HG03469 (cell line): ENCODE data around the gene CHD9.
"Not testable (repeated sequence)": the region's sequence is repeated elsewhere in the genome, so short reads cannot be mapped to it uniquely, and the experiment has no call there.

Experiments
- ATAC-seq: cut with Tn5 transposase; IDR thresholded peaks from one replicate; pipeline ENCODE4 v1.9.1; 2021; ENCODE audit warnings: mild to moderate bottlenecking, moderate library complexity, moderate number of reproducible peaks; ENCODE audit not compliant: unreplicated experiment

Gene CHD9

GRCh38 chr16:53054670-53055485 lies at the start of gene CHD9:
Gene CHD9 (plus strand): TSS chr16:53054991. CDS start chr16:53156090, 101,099 bp downstream.
- ATAC-seq = peak; percentile 67

- no peak for ATAC-seq
These were observed 47.7 kb upstream of the CHD9 start for GRCh38 chr16:53007095-53007494.

GRCh38 chr16:53014287-53014686 lies 40.5 kb upstream of the CHD9 start:
- no peak for ATAC-seq

GRCh38 chr16:53018834-53019416 lies 35.9 kb upstream of the CHD9 start:
- no peak for ATAC-seq

GRCh38 chr16:53022374-53022773 lies 32.4 kb upstream of the CHD9 start:
- ATAC-seq = no peak

GRCh38 chr16:53024045-53024444 lies 30.7 kb upstream of the CHD9 start:
- no peak for ATAC-seq

GRCh38 chr16:53029971-53030370 lies 24.8 kb upstream of the CHD9 start:
- no peak for ATAC-seq

- ATAC-seq = no peak
These were observed 23.4 kb upstream of the CHD9 start for GRCh38 chr16:53031323-53031942.

- ATAC-seq = no peak
These were observed 20.5 kb upstream of the CHD9 start for GRCh38 chr16:53034306-53034705.

- no peak for ATAC-seq
These were observed 19.4 kb upstream of the CHD9 start for GRCh38 chr16:53035176-53035942.

GRCh38 chr16:53036066-53036465 lies 18.7 kb upstream of the CHD9 start:
- ATAC-seq = no peak

- ATAC-seq = not testable (repeated sequence)
These were observed 18.1 kb upstream of the CHD9 start for GRCh38 chr16:53036711-53037110.

- no peak for ATAC-seq
These were observed 14.0 kb upstream of the CHD9 start for GRCh38 chr16:53040788-53041187.

- peak; percentile 59 for ATAC-seq
These were observed 13.3 kb upstream of the CHD9 start for GRCh38 chr16:53041320-53042051.

GRCh38 chr16:53042235-53042701 lies 12.5 kb upstream of the CHD9 start:
- no peak for ATAC-seq

GRCh38 chr16:53043428-53043831 lies 11.4 kb upstream of the CHD9 start:
- ATAC-seq = no peak

GRCh38 chr16:53043986-53044601 lies 10.7 kb upstream of the CHD9 start:
- no peak for ATAC-seq

- ATAC-seq = no peak
These were observed 9.2 kb upstream of the CHD9 start for GRCh38 chr16:53045341-53046220.

GRCh38 chr16:53047515-53047914 lies 7.3 kb upstream of the CHD9 start:
- ATAC-seq = not testable (repeated sequence)
